GM20431 (cell line): ENCODE data around the gene GKN2.
"Not testable (repeated sequence)": the region's sequence is repeated elsewhere in the genome, so short reads cannot be mapped to it uniquely, and the experiment has no call there.

Experiments
- in situ Hi-C: fragments of 300-500 bp; cut with MseI, MboI; formaldehyde crosslinking; loops from one replicate; pipeline ENCODE4 v1.15.0; 2020; ENCODE audit warnings: low sequenced_read_pairs; ENCODE audit not compliant: unreplicated experiment

Gene GKN2

GRCh38 chr2:68901199-68901514 is 51.5 kb downstream of the GKN2 start:
- in situ Hi-C loops, result no loop called here

GRCh38 chr2:68900496-68901198 is 52.0 kb downstream of the GKN2 start:
- in situ Hi-C loops, result no loop called here

- in situ Hi-C loops, result not testable (repeated sequence)
Observed at GRCh38 chr2:68895981-68896380, 56.7 kb downstream of the GKN2 start.
